HEK293 (cell line): Measurements from ENCODE around the gene C13orf46.

Experiments
- CTCF ChIA-PET: fragments of 350-600 bp; formaldehyde crosslinking; extraction: SDS; loops from one replicate; lab custom pipeline; 2021; ENCODE audit warnings: antibody characterized with exemption; lab: Yijun Ruan, JAX
- POLR2A ChIA-PET: fragments of 300-600 bp; formaldehyde crosslinking; extraction: SDS; loops from one replicate; lab custom pipeline; 2020; ENCODE audit warnings: antibody characterized with exemption, inconsistent platforms; lab: Yijun Ruan, JAX
- H3K27ac ChIP-seq: fragments of 200-500 bp; sonication (Bioruptor generic); 2 replicates; pipeline ENCODE4 v1.5.1; 2014; ENCODE audit warnings: low read depth, low read length, control low read depth, inconsistent platforms; ENCODE audit errors: extremely low read depth
- H3K36me3 ChIP-seq, 2 experiments: fragments of 200-500 bp in 1 of 2; sonication (Bioruptor generic) in 1 of 2; 1 replicate in 1 of 2; 2 replicates in 1 of 2; pipeline ENCODE4 v1.5.1; 2014 to 2017; ENCODE audit warnings: inconsistent platforms in 2 of 2, low read length in 2 of 2; ENCODE audit not compliant: control insufficient read depth in 2 of 2, insufficient read depth in 1 of 2
- H3K4me1 ChIP-seq: fragments of 200-500 bp; sonication (Bioruptor generic); 2 replicates; pipeline ENCODE4 v1.5.1; 2014; ENCODE audit warnings: mild to moderate bottlenecking, low read length, inconsistent platforms; ENCODE audit not compliant: control insufficient read depth, insufficient read depth
- H3K4me3 ChIP-seq: 2 replicates; pipeline ENCODE4 v1.5.1; 2011; ENCODE audit warnings: low read depth, mild to moderate bottlenecking, control low read depth, low read length, moderate library complexity
- H3K9me3 ChIP-seq: fragments of 200-500 bp; sonication (Bioruptor generic); 2 replicates; pipeline ENCODE4 v1.5.1; 2014; ENCODE audit warnings: low read depth, low read length, inconsistent platforms; ENCODE audit not compliant: control insufficient read depth, insufficient read depth
- ELK4 ChIP-seq: IDR thresholded peaks from 2 replicates; pipeline ENCODE4 v1.6.1; 2011; ENCODE audit warnings: mild to moderate bottlenecking, low read depth, low read length, borderline replicate concordance
- GFI1B ChIP-seq: fragments of 450-650 bp; formaldehyde crosslinking; IDR thresholded peaks from 2 replicates; pipeline ENCODE4 v1.5.1; 2016; ENCODE audit warnings: missing biosample characterization, missing genetic modification characterization
- PRDM1 ChIP-seq: fragments of 450-650 bp; formaldehyde crosslinking; IDR thresholded peaks from 2 replicates; pipeline ENCODE4; 2016; ENCODE audit warnings: missing biosample characterization, missing genetic modification characterization
- REST ChIP-seq: fragments of 450-650 bp; formaldehyde crosslinking; IDR thresholded peaks from 2 replicates; pipeline ENCODE4 v1.5.1; 2016; ENCODE audit warnings: missing biosample characterization, missing genetic modification characterization
- SCRT2 ChIP-seq: fragments of 450-650 bp; formaldehyde crosslinking; IDR thresholded peaks from 2 replicates; pipeline ENCODE4 v1.5.1; 2016; ENCODE audit warnings: missing biosample characterization, missing genetic modification characterization
- ZFP69B ChIP-seq: fragments of 450-650 bp; formaldehyde crosslinking; IDR thresholded peaks from 2 replicates; pipeline ENCODE4 v1.5.1; 2016; ENCODE audit warnings: missing biosample characterization, missing genetic modification characterization
- ZNF132 ChIP-seq: fragments of 450-650 bp; formaldehyde crosslinking; IDR thresholded peaks from 2 replicates; pipeline ENCODE4 v1.5.1; 2017; ENCODE audit warnings: missing biosample characterization, missing genetic modification characterization, borderline replicate concordance
- ZNF362 ChIP-seq: fragments of 450-650 bp; formaldehyde crosslinking; IDR thresholded peaks from 2 replicates; pipeline ENCODE4 v1.5.1; 2016; ENCODE audit warnings: missing biosample characterization, missing genetic modification characterization
- ZNF37A ChIP-seq: fragments of 450-650 bp; IDR thresholded peaks from 2 replicates; pipeline ENCODE4 v1.5.1; 2018; ENCODE audit warnings: missing biosample characterization, missing genetic modification characterization
- ZNF48 ChIP-seq: fragments of 450-650 bp; formaldehyde crosslinking; IDR thresholded peaks from 2 replicates; pipeline ENCODE4 v1.5.1; 2016; ENCODE audit warnings: missing biosample characterization, missing genetic modification characterization
- ZNF513 ChIP-seq: fragments of 450-650 bp; IDR thresholded peaks from 2 replicates; pipeline ENCODE4 v1.5.1; 2018; ENCODE audit warnings: missing biosample characterization, missing genetic modification characterization
- ZNF704 ChIP-seq: fragments of 450-650 bp; formaldehyde crosslinking; IDR thresholded peaks from 2 replicates; pipeline ENCODE4 v1.5.1; 2016; ENCODE audit warnings: missing biosample characterization, missing genetic modification characterization
- ZNF785 ChIP-seq: fragments of 450-650 bp; formaldehyde crosslinking; IDR thresholded peaks from 2 replicates; pipeline ENCODE4 v1.5.1; 2016; ENCODE audit warnings: missing biosample characterization, missing genetic modification characterization
- ZSCAN30 ChIP-seq: fragments of 450-650 bp; IDR thresholded peaks from 2 replicates; pipeline ENCODE4 v1.5.1; 2018; ENCODE audit warnings: missing biosample characterization, mild to moderate bottlenecking, missing genetic modification characterization, moderate library complexity

The C13orf46 gene

GRCh38 chr13:113972451-113973217 lies 1.2 kb downstream of the C13orf46 start (continued):
- TF ChIP-seq ZNF132 (tag by site-specific recombination) = no peak
- TF ChIP-seq PRDM1 (tag by site-specific recombination) = no peak
- TF ChIP-seq ZNF362 (tag by site-specific recombination) = no peak
- no peak for TF ChIP-seq ZSCAN30 (tag by site-specific recombination)
- no peak for TF ChIP-seq ELK4
- no peak for TF ChIP-seq ZNF48 (tag by site-specific recombination)
- no peak for TF ChIP-seq ZNF37A

- H3K4me3 ChIP-seq = no peak overlapping the region
- no peaks in the 10 kb centered on the region for H3K4me1 ChIP-seq
- no peaks in the 10 kb centered on the region for H3K9me3 ChIP-seq
- no peaks in the 10 kb centered on the region for H3K36me3 ChIP-seq
- TF ChIP-seq ZNF513 (no peak), SCRT2 (tag by site-specific recombination) (peak; percentile 44; the same call in 1 of the 2 replicates), ZNF785 (tag by site-specific recombination) (no peak), GFI1B (tag by site-specific recombination) (no peak)
- CTCF ChIA-PET = no interaction called here
- POLR2A ChIA-PET = no interaction called here
- H3K27ac ChIP-seq = no peak overlapping the region
Observed at GRCh38 chr13:113971471-113972231, 2.2 kb downstream of the C13orf46 start.

GRCh38 chr13:113970810-113971470 lies 2.9 kb downstream of the C13orf46 start:
- CTCF ChIA-PET = no interaction called here
- Histone ChIP-seq H3K27ac (no peak overlapping the region), H3K4me3 (no peak overlapping the region), H3K4me1 (no peaks in the 10 kb centered on the region), H3K36me3 (no peaks in the 10 kb centered on the region), H3K9me3 (no peaks in the 10 kb centered on the region)
- POLR2A ChIA-PET = no interaction called here
- TF ChIP-seq ZNF704 = no peak
- TF ChIP-seq ZFP69B (tag by site-specific recombination) = no peak
- no peak for TF ChIP-seq REST (tag by site-specific recombination)
